Measurements from ENCODE around the gene SNX1.

Gene SNX1

GRCh38 chr15:64164436-64164835, 68.7 kb downstream of the SNX1 start:
- no peak for DNase-seq

- no peak for DNase-seq
Measured at GRCh38 chr15:64166102-64166890, 70.5 kb downstream of the SNX1 start.

GRCh38 chr15:64180235-64180824, 84.5 kb downstream of the SNX1 start:
- DNase-seq = no peak

- DNase-seq = no peak
Measured at GRCh38 chr15:64182859-64183370, 87.1 kb downstream of the SNX1 start.

GRCh38 chr15:64185146-64185911, 89.5 kb downstream of the SNX1 start:
- DNase-seq = no peak

GRCh38 chr15:64187396-64188191, 91.8 kb downstream of the SNX1 start:
- no peak for DNase-seq

Data from activated effector memory CD4-positive, alpha-beta T cell treated with anti-CD3 and anti-CD28 coated beads, Interleukin-2, amount 50 U/mL, for 16 hours (primary cell).